Measurements from ENCODE around the gene TTLL8. TPM values are rescaled to one million over a fixed set of nuclear protein-coding genes. Genes with fewer than 3 reads are reported as not detected.

TTLL8 gene
- total and polyA plus RNA-seq, 2 of the 8 experiments (the other 6 are each of a cell fraction or from before 2014, with no cell fraction given): not detected

DNA sequence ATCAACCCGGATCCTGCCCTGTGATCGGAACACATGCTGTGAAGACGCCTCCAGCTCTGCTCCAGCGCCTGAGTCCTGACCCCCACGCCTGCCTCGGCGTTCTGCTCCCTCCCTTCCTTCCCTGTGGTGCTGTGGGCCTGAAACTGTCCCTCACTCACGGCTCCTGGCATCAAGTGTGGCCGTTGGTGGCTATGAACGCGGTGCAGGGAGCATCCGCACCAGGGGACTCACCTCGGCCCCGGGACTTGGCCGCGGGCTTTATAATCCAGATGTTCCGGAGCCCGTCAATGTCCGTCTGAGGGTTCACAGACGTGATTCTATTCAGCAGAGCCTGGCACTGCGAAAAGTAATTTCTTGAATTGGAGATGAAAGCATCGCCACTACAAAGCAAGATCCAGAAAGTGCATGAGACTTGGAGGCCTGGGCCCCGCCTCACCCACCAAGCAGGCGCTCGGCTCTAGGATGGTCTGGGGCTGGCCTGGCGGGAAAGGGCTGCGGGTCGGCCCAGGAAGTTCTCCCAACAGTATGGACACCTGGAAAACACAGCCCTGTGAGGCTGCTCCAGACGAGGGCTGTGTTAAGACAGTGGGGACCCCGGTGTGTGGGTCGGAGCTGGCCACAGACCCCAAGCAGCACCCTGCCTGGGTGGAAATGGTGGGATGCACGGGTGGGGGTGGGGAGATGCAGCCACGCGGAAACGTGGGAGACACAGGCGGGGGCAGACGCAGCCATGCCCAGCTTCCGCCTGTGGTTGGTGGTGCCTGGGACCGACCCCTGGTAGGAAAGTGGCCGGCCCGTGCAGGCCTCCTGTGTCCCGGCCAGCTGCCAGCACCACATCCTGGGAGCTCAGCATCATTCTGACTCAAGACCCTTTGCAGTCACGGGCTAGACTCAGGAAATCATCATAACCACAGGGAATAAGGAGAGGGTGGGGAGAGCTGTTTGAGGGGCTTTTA lies 23.7 kb downstream of the TTLL8 start:
- H3K23me2 ChIP-seq (ENCODE audit: low read depth, low read length): no peaks in the 10 kb centered on the region
- H3K4me3 ChIP-seq (ENCODE audit: extremely low read depth in 1 of 4, insufficient read depth in 2 of 4, low read depth in 3 of 4, low read length in 4 of 4): no peak overlapping the region
- FAIRE-seq (no peak), DNase-seq (ENCODE audit: low read depth in 1 of 2, low spot score in 2 of 2) (no peak)
- peak overlapping the region; percentile 74 for H4K91ac ChIP-seq (replicated peaks; ENCODE audit: insufficient read length, low read length)
- H3K56ac ChIP-seq (replicated peaks; ENCODE audit: insufficient read length, low read depth, low read length): no peak overlapping the region
- H2BK120ac ChIP-seq (replicated peaks; ENCODE audit: low read depth, low read length): no peak overlapping the region
- peaks cover 0 to 3% (median 0%) of the 10 kb centered on the region in 4 experiments; a peak in 2 of 7 replicates for H3K4me1 ChIP-seq (replicated peaks in 1 of 4; ENCODE audit: control insufficient read depth in 3 of 4, insufficient read depth in 4 of 4, low read length in 3 of 4)
- H3K18ac ChIP-seq (ENCODE audit: extremely low read depth, low read length): no peak overlapping the region
- no peak for TF ChIP-seq ZNF274 (IDR thresholded peaks at IDR 0.05; ENCODE audit: borderline replicate concordance, extremely low read depth, low read length)
- TF ChIP-seq ASH2L (IDR thresholded peaks at IDR 0.05; ENCODE audit: low read length): no peak
- TF ChIP-seq FOSL1 (IDR thresholded peaks at IDR 0.05; ENCODE audit: insufficient read depth, low read depth, low read length): no peak
- TF ChIP-seq RFX5 (IDR thresholded peaks at IDR 0.05; ENCODE audit: borderline replicate concordance, low read depth, low read length): no peak
- TF ChIP-seq, protein P1, sequence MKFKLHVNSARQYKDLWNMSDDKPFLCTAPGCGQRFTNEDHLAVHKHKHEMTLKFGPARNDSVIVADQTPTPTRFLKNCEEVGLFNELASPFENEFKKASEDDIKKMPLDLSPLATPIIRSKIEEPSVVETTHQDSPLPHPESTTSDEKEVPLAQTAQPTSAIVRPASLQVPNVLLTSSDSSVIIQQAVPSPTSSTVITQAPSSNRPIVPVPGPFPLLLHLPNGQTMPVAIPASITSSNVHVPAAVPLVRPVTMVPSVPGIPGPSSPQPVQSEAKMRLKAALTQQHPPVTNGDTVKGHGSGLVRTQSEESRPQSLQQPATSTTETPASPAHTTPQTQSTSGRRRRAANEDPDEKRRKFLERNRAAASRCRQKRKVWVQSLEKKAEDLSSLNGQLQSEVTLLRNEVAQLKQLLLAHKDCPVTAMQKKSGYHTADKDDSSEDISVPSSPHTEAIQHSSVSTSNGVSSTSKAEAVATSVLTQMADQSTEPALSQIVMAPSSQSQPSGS (IDR thresholded peaks at IDR 0.05; ENCODE audit: low read length): no peak
- no peak for TF ChIP-seq SP4 (IDR thresholded peaks at IDR 0.05; ENCODE audit: low read length)
- TF ChIP-seq, protein P2, sequence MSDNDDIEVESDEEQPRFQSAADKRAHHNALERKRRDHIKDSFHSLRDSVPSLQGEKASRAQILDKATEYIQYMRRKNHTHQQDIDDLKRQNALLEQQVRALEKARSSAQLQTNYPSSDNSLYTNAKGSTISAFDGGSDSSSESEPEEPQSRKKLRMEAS (IDR thresholded peaks at IDR 0.05): no peak
- peaks cover under 1 to 17% (median 9%) of the 10 kb centered on the region in 4 experiments; a peak in 6 of 7 replicates for H3K27me3 ChIP-seq (replicated peaks in 1 of 4; ENCODE audit: control insufficient read depth in 3 of 4, extremely low read depth in 1 of 4, insufficient read depth in 3 of 4, low read length in 3 of 4)
- no peak overlapping the region for H2BK5ac ChIP-seq (ENCODE audit: low read depth, low read length)
- H2BK12ac ChIP-seq (ENCODE audit: low read depth, low read length): no peak overlapping the region
- no peaks in the 10 kb centered on the region for H4K20me1 ChIP-seq (replicated peaks in 1 of 2; ENCODE audit: control insufficient read depth in 1 of 2, insufficient read depth in 2 of 2, low read length in 2 of 2)
- WGBS, 2 experiments (ENCODE audit: extremely low coverage in 1 of 2, insufficient coverage in 1 of 2, insufficient read length in 1 of 2, insufficient replicate concordance in 2 of 2, low coverage in 1 of 2, low lambda C conversion rate in 2 of 2, missing lambda C conversion rate in 1 of 2): 91% methylated on average over 36 of the region's 43 CpGs; no CpG with 5 or more reads in 1 of the 2 experiments
- H2BK20ac ChIP-seq (ENCODE audit: low read length): no peak overlapping the region
- H4K8ac ChIP-seq (ENCODE audit: extremely low read depth, insufficient read depth, low read length): no peak overlapping the region
- H3K9ac ChIP-seq (replicated peaks in 1 of 4; ENCODE audit: extremely low read depth in 1 of 4, low read depth in 3 of 4, low read length in 3 of 4): no peak overlapping the region
- no peak overlapping the region for H2AK5ac ChIP-seq (ENCODE audit: low read depth, low read length)
- H3K9me3 ChIP-seq (ENCODE audit: insufficient read depth in 2 of 2, low read depth in 1 of 2, low read length in 1 of 2): 0 out of 4 replicates have a peak, but pooled peaks cover 0 to 5% of the 10 kb centered on the region in 2 experiments
- no peaks in the 10 kb centered on the region for H3K36me3 ChIP-seq (ENCODE audit: control insufficient read depth in 2 of 4, insufficient read depth in 4 of 4, low read length in 3 of 4)
- no peaks in the 10 kb centered on the region for H3K79me2 ChIP-seq (ENCODE audit: control insufficient read depth in 1 of 2, insufficient read depth in 2 of 2, low read length in 2 of 2)
- ChIA-PET POLR2A (ENCODE audit: partially characterized antibody) (no interaction called here), CTCF (ENCODE audit: partially characterized antibody) (interaction anchor here (0.6 to 0.9 kb wide), 2 partner anchors 38 to 182 kb away, joined by 3 read pairs; no protein-coding TSS in a partner anchor)
- no peak overlapping the region for H2AFZ ChIP-seq (ENCODE audit: low read length)
- H3K79me1 ChIP-seq (ENCODE audit: low read depth, low read length): no peaks in the 10 kb centered on the region
- no peak overlapping the region for H3K4ac ChIP-seq (replicated peaks; ENCODE audit: insufficient read length, low read depth, low read length)
- no peak overlapping the region for H3K23ac ChIP-seq (ENCODE audit: insufficient read length)
- no peak overlapping the region for H3K27ac ChIP-seq (ENCODE audit: low read depth, low read length)
- H3K4me2 ChIP-seq (ENCODE audit: insufficient read depth in 1 of 2, low read depth in 2 of 2, low read length in 2 of 2): no peak overlapping the region
- H4K5ac ChIP-seq (ENCODE audit: insufficient read length, low read depth, low read length): no peak overlapping the region
- no peak overlapping the region for H2BK15ac ChIP-seq (ENCODE audit: low read length)
- H3K14ac ChIP-seq (ENCODE audit: insufficient read length): no peak overlapping the region

All from H1 (cell line).